DND-41 (cell line): ENCODE results near the gene GALNTL6.

Experiments
- ATAC-seq: fragments of 200-7000 bp; cut with Tn5 transposase; 3 replicates; pipeline ENCODE4 v1.9.1; 2021; ENCODE audit warnings: low read depth; ENCODE audit not compliant: insufficient read depth
- DNase-seq: peaks from one replicate; pipeline ENCODE4 v3.0.0-alpha.2; 2020
- H2AFZ ChIP-seq: 2 replicates; pipeline ENCODE4 v1.6.0; 2012; ENCODE audit warnings: low read depth, low read length
- H3K27ac ChIP-seq: 2 replicates; pipeline ENCODE4 v1.5.1; 2012; ENCODE audit warnings: low read length, inconsistent platforms
- H3K27me3 ChIP-seq: fragments of 200-600 bp; sonication (generic); 2 replicates; pipeline ENCODE4 v1.6.0; 2012; ENCODE audit warnings: low read length, mild to moderate bottlenecking, inconsistent platforms; ENCODE audit not compliant: insufficient read depth, poor library complexity
- H3K36me3 ChIP-seq: 2 replicates; pipeline ENCODE4 v1.5.1; 2012; ENCODE audit warnings: low read length, inconsistent platforms; ENCODE audit not compliant: insufficient read depth
- H3K4me1 ChIP-seq: 2 replicates; pipeline ENCODE4 v1.5.1; 2012; ENCODE audit warnings: mild to moderate bottlenecking, low read length; ENCODE audit not compliant: insufficient read depth
- H3K4me2 ChIP-seq: 2 replicates; pipeline ENCODE4 v1.6.0; 2012; ENCODE audit warnings: mild to moderate bottlenecking, moderate library complexity, low read length, inconsistent platforms; ENCODE audit not compliant: insufficient read depth
- H3K4me3 ChIP-seq, 2 experiments: fragments of 200-600 bp in 1 of 2; shearing (Covaris generic) in 1 of 2; 2 replicates each; pipeline ENCODE4 v1.5.1; 2012 to 2016; ENCODE audit warnings: inconsistent platforms in 2 of 2, low read length in 2 of 2, mild to moderate bottlenecking in 2 of 2, low read depth in 1 of 2, moderate library complexity in 1 of 2
- H3K79me2 ChIP-seq: 2 replicates; pipeline ENCODE4 v1.6.0; 2012; ENCODE audit warnings: low read length, inconsistent platforms; ENCODE audit not compliant: insufficient read depth
- H3K9ac ChIP-seq: 2 replicates; pipeline ENCODE4 v1.6.0; 2012; ENCODE audit warnings: low read depth, mild to moderate bottlenecking, inconsistent platforms, low read length, moderate library complexity
- H3K9me3 ChIP-seq: 2 replicates; pipeline ENCODE4 v1.5.1; 2012; ENCODE audit warnings: low read length, moderate library complexity, mild to moderate bottlenecking, inconsistent platforms; ENCODE audit not compliant: insufficient read depth, severe bottlenecking
- H4K20me1 ChIP-seq: 2 replicates; pipeline ENCODE4 v1.6.0; 2012; ENCODE audit warnings: low read length; ENCODE audit not compliant: insufficient read depth
- EZH2 ChIP-seq: IDR thresholded peaks from 3 replicates; pipeline ENCODE4 v1.6.1; 2012; ENCODE audit warnings: borderline replicate concordance, low read depth, mild to moderate bottlenecking, moderate library complexity, low read length, inconsistent platforms; ENCODE audit not compliant: severe bottlenecking
- TF ChIP-seq, protein P1 (sequence below): IDR thresholded peaks from 2 replicates; pipeline ENCODE4 v1.5.1; 2012; ENCODE audit warnings: borderline replicate concordance, low read length, moderate library complexity, mild to moderate bottlenecking; ENCODE audit not compliant: poor library complexity, severe bottlenecking; ENCODE audit errors: extremely low read depth

GALNTL6 gene

DNA sequence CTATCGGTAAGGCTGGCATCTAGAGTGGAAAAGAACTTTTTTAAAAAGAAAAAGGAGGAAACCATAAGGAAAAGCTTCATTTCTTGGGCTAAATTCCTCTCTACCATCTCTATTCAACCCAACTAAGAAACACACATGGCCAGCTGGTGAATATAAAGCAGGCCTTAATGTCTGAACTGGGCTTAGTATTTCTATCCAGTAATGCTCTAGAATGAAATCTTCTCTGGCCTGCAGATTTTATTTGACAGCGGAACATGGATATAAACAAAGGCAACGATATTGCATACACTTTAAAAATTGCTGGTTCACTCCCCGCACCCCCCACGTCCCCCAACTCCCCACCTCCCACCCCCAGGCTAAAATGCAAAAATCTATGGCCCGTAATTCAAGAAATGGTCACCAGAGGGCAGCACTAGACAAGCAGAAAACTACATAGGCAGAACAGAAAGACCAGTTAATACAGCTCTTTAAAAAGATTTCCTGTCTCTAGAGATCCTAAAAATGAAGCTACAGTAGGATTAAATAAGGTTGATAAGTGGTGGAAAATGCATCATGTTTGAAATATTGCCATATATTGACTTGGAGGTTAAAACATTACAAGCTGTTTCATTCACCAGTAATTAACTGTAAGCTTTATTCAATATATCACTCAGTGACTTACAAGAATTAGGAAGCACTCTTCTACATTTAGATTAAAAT, 1200.2 kb downstream of the GALNTL6 start:
- no peak overlapping the region for H3K9ac ChIP-seq
- no peaks in the 10 kb centered on the region for H3K79me2 ChIP-seq
- peaks cover 8% of the 10 kb centered on the region; the same call in 1 of the 2 replicates for H3K4me1 ChIP-seq
- no peak overlapping the region for H3K4me3 ChIP-seq
- DNase-seq (peak; percentile 75), ATAC-seq (peak; percentile 81)
- no peak overlapping the region for H3K27ac ChIP-seq
- H3K4me2 ChIP-seq: no peak overlapping the region
- H3K9me3 ChIP-seq: no peaks in the 10 kb centered on the region
- no peak for TF ChIP-seq EZH2
- TF ChIP-seq, protein P1, sequence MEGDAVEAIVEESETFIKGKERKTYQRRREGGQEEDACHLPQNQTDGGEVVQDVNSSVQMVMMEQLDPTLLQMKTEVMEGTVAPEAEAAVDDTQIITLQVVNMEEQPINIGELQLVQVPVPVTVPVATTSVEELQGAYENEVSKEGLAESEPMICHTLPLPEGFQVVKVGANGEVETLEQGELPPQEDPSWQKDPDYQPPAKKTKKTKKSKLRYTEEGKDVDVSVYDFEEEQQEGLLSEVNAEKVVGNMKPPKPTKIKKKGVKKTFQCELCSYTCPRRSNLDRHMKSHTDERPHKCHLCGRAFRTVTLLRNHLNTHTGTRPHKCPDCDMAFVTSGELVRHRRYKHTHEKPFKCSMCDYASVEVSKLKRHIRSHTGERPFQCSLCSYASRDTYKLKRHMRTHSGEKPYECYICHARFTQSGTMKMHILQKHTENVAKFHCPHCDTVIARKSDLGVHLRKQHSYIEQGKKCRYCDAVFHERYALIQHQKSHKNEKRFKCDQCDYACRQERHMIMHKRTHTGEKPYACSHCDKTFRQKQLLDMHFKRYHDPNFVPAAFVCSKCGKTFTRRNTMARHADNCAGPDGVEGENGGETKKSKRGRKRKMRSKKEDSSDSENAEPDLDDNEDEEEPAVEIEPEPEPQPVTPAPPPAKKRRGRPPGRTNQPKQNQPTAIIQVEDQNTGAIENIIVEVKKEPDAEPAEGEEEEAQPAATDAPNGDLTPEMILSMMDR: peak; percentile 82
- H2AFZ ChIP-seq: no peak overlapping the region
- H4K20me1 ChIP-seq: no peaks in the 10 kb centered on the region
- H3K36me3 ChIP-seq: no peaks in the 10 kb centered on the region
- no peaks in the 10 kb centered on the region for H3K27me3 ChIP-seq

DNA sequence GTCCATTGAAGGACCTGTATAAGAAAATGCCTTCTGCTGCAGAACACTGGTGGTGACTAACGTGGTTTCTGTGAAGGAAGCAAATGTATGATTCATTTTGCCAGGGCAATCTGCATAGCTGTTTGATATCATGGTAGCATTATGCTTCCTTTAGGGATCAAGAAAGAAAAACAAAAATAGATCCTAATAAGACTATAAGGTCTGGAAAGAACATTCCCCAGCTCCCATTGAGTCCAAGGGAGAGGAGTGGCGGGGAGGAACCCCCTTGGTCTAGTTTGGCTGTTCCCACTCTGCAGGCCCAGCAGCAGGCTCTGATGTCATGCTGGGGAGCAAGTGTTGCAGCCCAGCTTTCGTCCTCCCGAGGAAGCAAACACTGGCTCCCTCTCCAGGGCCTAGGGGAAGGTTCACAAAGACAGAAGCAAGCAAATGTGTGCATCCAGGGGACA, 1200.9 kb downstream of the GALNTL6 start:
- Histone ChIP-seq H3K27ac (no peak overlapping the region), H3K79me2 (no peaks in the 10 kb centered on the region), H3K4me2 (no peak overlapping the region), H3K4me3 (no peak overlapping the region), H2AFZ (no peak overlapping the region), H3K9ac (no peak overlapping the region), H3K9me3 (no peaks in the 10 kb centered on the region), H4K20me1 (no peaks in the 10 kb centered on the region), H3K36me3 (no peaks in the 10 kb centered on the region), H3K4me1 (peaks cover 8% of the 10 kb centered on the region; the same call in 1 of the 2 replicates), H3K27me3 (no peaks in the 10 kb centered on the region)
- TF ChIP-seq, protein P1: no peak
- TF ChIP-seq EZH2: no peak
- ATAC-seq: peak; percentile 57; the same call in 2 of the 3 replicates
- peak; percentile 16 for DNase-seq

DNA sequence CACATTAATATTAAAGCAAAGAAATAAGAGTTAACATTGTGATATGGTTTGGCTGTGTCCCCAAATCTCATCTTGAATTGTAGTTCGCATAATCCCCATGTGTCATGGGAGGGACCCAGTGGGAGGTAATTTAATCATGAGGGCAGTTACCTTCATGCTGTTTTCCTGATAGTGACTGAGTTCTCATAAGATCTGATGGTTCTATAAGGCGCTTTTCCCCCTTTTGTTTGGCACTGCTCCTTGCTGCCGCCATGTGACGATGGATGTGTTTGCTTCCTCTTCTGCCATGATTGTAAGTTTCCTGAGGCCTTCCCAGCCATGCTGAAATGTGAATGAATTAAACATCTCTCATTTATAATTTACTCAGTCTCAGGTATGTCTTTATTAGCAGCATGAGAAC, 1201.6 kb downstream of the GALNTL6 start:
- H3K27ac ChIP-seq: no peak overlapping the region
- TF ChIP-seq, protein P1: no peak
- TF ChIP-seq EZH2: no peak
- no peaks in the 10 kb centered on the region for H4K20me1 ChIP-seq
- no peak overlapping the region for H2AFZ ChIP-seq
- H3K4me3 ChIP-seq: no peak overlapping the region
- ATAC-seq: no peak
- no peaks in the 10 kb centered on the region for H3K9me3 ChIP-seq
- no peaks in the 10 kb centered on the region for H3K27me3 ChIP-seq
- DNase-seq: no peak
- H3K9ac ChIP-seq: no peak overlapping the region
- no peak overlapping the region for H3K4me2 ChIP-seq
- H3K4me1 ChIP-seq: peaks cover 8% of the 10 kb centered on the region; the same call in 1 of the 2 replicates
- no peaks in the 10 kb centered on the region for H3K36me3 ChIP-seq
- no peaks in the 10 kb centered on the region for H3K79me2 ChIP-seq
